OCI-LY1 (cell line): Measurements from ENCODE around the gene KANSL1.
A peak's percentile ranks its signal among the peaks of the same experiment; 100 is the strongest.
"Not testable (repeated sequence)": the region's sequence is repeated elsewhere in the genome, so short reads cannot be mapped to it uniquely, and the experiment has no call there.

Experiments used
- H2AFZ ChIP-seq: fragments of 200-600 bp; sonication (generic), shearing (Covaris generic); 2 replicates; pipeline ENCODE4 v1.6.0; 2014; ENCODE audit warnings: antibody characterized with exemption, mild to moderate bottlenecking, low read length
- H3F3A ChIP-seq: fragments of 200-600 bp; sonication (generic), shearing (Covaris generic); 2 replicates; pipeline ENCODE4 v1.6.0; 2014; ENCODE audit warnings: mild to moderate bottlenecking, antibody characterized with exemption, low read length, moderate library complexity; ENCODE audit not compliant: insufficient read depth
- H3K27ac ChIP-seq: fragments of 200-600 bp; sonication (generic); 2 replicates; pipeline ENCODE4 v1.5.1; 2014; ENCODE audit warnings: low read length, mixed run types, mild to moderate bottlenecking, low read depth; ENCODE audit not compliant: poor library complexity, severe bottlenecking
- H3K27me3 ChIP-seq: fragments of 200-600 bp; sonication (generic); 2 replicates; pipeline ENCODE4 v1.6.0; 2014; ENCODE audit warnings: antibody characterized with exemption, mild to moderate bottlenecking, low read length, moderate library complexity; ENCODE audit not compliant: insufficient read depth
- H3K36me3 ChIP-seq: fragments of 200-600 bp; sonication (generic); 2 replicates; pipeline ENCODE4 v1.6.1; 2014; ENCODE audit warnings: mild to moderate bottlenecking, antibody characterized with exemption, low read length, moderate library complexity, mixed read lengths; ENCODE audit not compliant: insufficient read depth
- H3K4me1 ChIP-seq: fragments of 200-600 bp; sonication (generic); 2 replicates; pipeline ENCODE4 v1.5.1; 2014; ENCODE audit warnings: mild to moderate bottlenecking, low read length, moderate library complexity; ENCODE audit not compliant: insufficient read depth, severe bottlenecking
- H3K4me2 ChIP-seq: fragments of 200-600 bp; sonication (generic), shearing (Covaris generic); 2 replicates; pipeline ENCODE4 v1.6.1; 2014; ENCODE audit warnings: low read length
- H3K4me3 ChIP-seq: fragments of 200-600 bp; sonication (generic); 2 replicates; pipeline ENCODE4 v1.5.1; 2014; ENCODE audit warnings: low read length, low read depth, mild to moderate bottlenecking, mixed read lengths; ENCODE audit not compliant: poor library complexity, severe bottlenecking
- H3K79me2 ChIP-seq: fragments of 200-600 bp; shearing (Covaris generic); 2 replicates; pipeline ENCODE4 v1.6.1; 2016; ENCODE audit warnings: mixed run types, low read length, mixed read lengths; ENCODE audit not compliant: insufficient read depth
- H3K9ac ChIP-seq: fragments of 200-600 bp; sonication (generic), shearing (Covaris generic); 2 replicates; pipeline ENCODE4 v1.6.1; 2014; ENCODE audit warnings: mild to moderate bottlenecking, low read length, mixed read lengths
- H3K9me2 ChIP-seq: fragments of 200-600 bp; sonication (generic), shearing (Covaris generic); 2 replicates; pipeline ENCODE4 v1.6.1; 2014; ENCODE audit warnings: low read depth, mild to moderate bottlenecking, low read length, mixed read lengths
- H3K9me3 ChIP-seq: fragments of 200-600 bp; shearing (Covaris generic); 2 replicates; pipeline ENCODE4 v1.6.1; 2014; ENCODE audit warnings: low read length, mixed read lengths
- H4K20me1 ChIP-seq: fragments of 200-600 bp; sonication (generic), shearing (Covaris generic); 2 replicates; pipeline ENCODE4 v1.6.0; 2016; ENCODE audit warnings: mild to moderate bottlenecking, low read length; ENCODE audit not compliant: insufficient read depth
- EZH2 ChIP-seq: fragments of 200-600 bp; sonication (generic), shearing (Covaris generic); IDR thresholded peaks from 2 replicates; pipeline ENCODE4 v1.8.0; 2017; ENCODE audit warnings: borderline replicate concordance, mixed run types, mild to moderate bottlenecking, antibody characterized with exemption, low read length, moderate library complexity, mixed read lengths
- TF ChIP-seq, protein P1 (sequence below): fragments of 200-600 bp; sonication (generic), shearing (Covaris generic); IDR thresholded peaks from 2 replicates; pipeline ENCODE4 v1.5.1; 2017; ENCODE audit warnings: mild to moderate bottlenecking, antibody characterized with exemption, low read length, moderate library complexity, mixed read lengths

KANSL1 gene

DNA sequence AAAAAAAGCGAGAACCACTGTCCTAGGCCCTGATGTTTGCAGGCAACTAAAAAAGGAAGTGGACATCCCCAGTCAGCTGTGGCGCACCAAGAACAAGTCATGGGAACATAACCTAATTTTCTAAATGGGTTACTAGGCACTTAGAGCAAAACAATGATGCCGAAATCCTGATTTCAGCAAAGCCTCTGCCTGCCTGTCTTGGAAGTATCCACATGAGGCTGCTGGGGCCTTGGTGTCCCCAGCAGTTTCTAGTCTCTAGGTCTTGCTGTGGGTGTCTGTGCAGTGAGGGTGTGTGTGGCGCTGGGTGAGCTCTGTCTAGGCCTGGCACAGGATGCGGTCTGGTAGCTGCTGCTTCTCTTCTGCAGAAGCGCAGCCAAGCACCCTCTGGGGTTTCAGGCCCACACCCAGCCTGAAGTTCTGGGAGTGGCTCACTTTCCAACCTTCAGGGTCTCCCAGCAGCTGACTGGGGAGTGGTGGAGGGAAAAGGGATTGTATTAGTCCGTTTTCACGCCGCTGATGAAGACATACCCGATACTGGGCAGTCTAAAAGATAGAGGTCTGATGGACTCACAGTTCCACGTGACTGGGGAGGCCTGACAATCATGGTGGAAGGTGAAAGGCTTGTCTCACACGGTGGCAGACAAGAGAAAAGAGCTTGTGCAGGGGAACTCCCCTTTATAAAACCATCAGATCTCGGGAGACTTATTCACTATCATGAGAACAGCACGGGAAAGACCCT, 173.0 kb downstream of the KANSL1 start:
- H3K79me2 ChIP-seq = no peaks in the 10 kb centered on the region
- H3K27ac ChIP-seq = peak overlapping the region; percentile 38

DNA sequence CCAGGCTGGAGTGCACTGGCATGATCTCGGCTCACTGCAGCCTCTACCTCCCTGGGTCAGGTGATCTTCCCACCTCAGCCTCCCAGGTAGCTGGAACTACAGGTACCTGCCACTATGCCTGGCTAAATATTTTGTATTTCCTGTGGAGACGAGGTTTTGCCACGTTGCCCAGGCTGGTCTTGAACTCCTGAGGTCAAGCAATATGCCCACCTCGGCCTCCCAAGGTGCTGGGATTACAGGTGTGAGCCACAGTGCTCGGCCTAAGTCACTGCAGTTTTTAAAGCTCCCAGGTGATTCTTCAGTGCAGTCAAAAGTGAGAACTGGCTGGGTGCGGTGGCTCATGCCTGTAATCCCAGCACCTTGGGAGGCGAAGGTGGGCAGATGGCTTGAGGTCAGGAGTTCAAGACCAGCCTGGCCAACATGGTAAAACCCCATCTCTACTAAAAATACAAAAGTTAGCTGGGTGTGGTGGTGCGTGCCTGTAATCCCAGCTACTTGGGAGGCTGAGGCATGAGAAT, 173.8 kb downstream of the KANSL1 start:
- not testable (repeated sequence) for H3K4me2 ChIP-seq, H3K36me3 ChIP-seq, H3K9me3 ChIP-seq, H2AFZ ChIP-seq, H3F3A ChIP-seq, H3K27me3 ChIP-seq, H3K27ac ChIP-seq, H3K9ac ChIP-seq, H4K20me1 ChIP-seq, H3K79me2 ChIP-seq, H3K9me2 ChIP-seq, H3K4me3 ChIP-seq
- H3K4me1 ChIP-seq = peaks cover 14% of the 10 kb centered on the region

More for the DNA sequence above, 173.0 kb downstream of the KANSL1 start:
- no peaks in the 10 kb centered on the region for H3F3A ChIP-seq
- H3K27me3 ChIP-seq = no peaks in the 10 kb centered on the region
- peaks cover 10% of the 10 kb centered on the region; the same call in 1 of the 2 replicates for H3K36me3 ChIP-seq
- no peak overlapping the region for H3K4me3 ChIP-seq
- peaks cover 14% of the 10 kb centered on the region for H3K4me1 ChIP-seq
- no peaks in the 10 kb centered on the region for H4K20me1 ChIP-seq
- TF ChIP-seq, protein P1, sequence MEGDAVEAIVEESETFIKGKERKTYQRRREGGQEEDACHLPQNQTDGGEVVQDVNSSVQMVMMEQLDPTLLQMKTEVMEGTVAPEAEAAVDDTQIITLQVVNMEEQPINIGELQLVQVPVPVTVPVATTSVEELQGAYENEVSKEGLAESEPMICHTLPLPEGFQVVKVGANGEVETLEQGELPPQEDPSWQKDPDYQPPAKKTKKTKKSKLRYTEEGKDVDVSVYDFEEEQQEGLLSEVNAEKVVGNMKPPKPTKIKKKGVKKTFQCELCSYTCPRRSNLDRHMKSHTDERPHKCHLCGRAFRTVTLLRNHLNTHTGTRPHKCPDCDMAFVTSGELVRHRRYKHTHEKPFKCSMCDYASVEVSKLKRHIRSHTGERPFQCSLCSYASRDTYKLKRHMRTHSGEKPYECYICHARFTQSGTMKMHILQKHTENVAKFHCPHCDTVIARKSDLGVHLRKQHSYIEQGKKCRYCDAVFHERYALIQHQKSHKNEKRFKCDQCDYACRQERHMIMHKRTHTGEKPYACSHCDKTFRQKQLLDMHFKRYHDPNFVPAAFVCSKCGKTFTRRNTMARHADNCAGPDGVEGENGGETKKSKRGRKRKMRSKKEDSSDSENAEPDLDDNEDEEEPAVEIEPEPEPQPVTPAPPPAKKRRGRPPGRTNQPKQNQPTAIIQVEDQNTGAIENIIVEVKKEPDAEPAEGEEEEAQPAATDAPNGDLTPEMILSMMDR = no peak
- no peak for TF ChIP-seq EZH2
- H3K9me3 ChIP-seq = no peaks in the 10 kb centered on the region
- peak overlapping the region; percentile 5; the same call in 1 of the 2 replicates for H3K4me2 ChIP-seq
- H3K9me2 ChIP-seq = no peaks in the 10 kb centered on the region
- no peak overlapping the region for H2AFZ ChIP-seq
- H3K9ac ChIP-seq = no peak overlapping the region

DNA sequence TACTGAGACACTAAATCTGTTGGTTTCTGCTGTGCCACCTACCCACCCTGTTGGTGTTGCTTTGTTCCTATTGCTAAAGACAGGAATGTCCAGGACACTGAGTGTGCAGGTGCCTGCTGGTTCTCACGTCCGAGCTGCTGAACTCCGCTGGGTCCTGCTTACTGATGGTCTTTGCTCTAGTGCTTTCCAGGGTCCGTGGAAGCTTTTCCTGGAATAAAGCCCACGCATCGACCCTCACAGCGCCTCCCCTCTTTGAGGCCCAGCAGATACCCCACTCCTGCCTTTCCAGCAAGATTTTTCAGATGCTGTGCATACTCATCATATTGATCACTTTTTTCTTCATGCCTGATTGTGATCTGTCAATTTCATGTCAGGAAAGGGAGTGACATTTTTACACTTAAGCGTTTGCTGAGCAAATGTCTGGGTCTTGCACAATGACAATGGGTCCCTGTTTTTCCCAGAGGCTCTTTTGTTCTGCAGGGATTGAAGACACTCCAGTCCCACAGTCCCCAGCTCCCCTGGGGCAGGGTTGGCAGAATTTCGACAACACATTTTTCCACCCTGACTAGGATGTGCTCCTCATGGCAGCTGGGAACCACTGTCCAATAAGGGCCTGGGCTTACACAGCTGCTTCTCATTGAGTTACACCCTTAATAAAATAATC, 179.6 kb downstream of the KANSL1 start:
- no peak overlapping the region for H2AFZ ChIP-seq
- H3K27ac ChIP-seq = no peak overlapping the region
- no peaks in the 10 kb centered on the region for H3F3A ChIP-seq
- H3K36me3 ChIP-seq = no peaks in the 10 kb centered on the region
- H3K4me2 ChIP-seq = no peak overlapping the region
- H3K27me3 ChIP-seq = peaks cover 7% of the 10 kb centered on the region; the same call in 1 of the 2 replicates
- no peaks in the 10 kb centered on the region for H3K9me3 ChIP-seq
- TF ChIP-seq, protein P1 = no peak
- no peak for TF ChIP-seq EZH2
- H3K79me2 ChIP-seq = no peaks in the 10 kb centered on the region
- H3K9me2 ChIP-seq = no peaks in the 10 kb centered on the region
- H3K4me1 ChIP-seq = peaks cover 11% of the 10 kb centered on the region
- no peak overlapping the region for H3K4me3 ChIP-seq
- H3K9ac ChIP-seq = no peak overlapping the region
- H4K20me1 ChIP-seq = no peaks in the 10 kb centered on the region
